Progenitor cell of endocrine pancreas (in vitro differentiated cells): ENCODE measurements around the gene PADI4. TPM values are rescaled to one million over a fixed set of nuclear protein-coding genes. Genes with fewer than 3 reads are reported as not detected.

Experiments
- DNase-seq: peaks from one replicate; pipeline ENCODE4 v3.0.0; 2021; ENCODE audit warnings: low spot score; ENCODE audit not compliant: unreplicated experiment
- H3K27ac Mint-ChIP-seq: 2 replicates; pipeline ENCODE4 v1.8.0; 2021; ENCODE audit warnings: mild to moderate bottlenecking, moderate library complexity, mixed read lengths
- H3K27me3 Mint-ChIP-seq: 2 replicates; pipeline ENCODE4 v1.8.0; 2021; ENCODE audit warnings: mixed read lengths
- H3K36me3 Mint-ChIP-seq: 2 replicates; pipeline ENCODE4 v1.8.0; 2022; ENCODE audit warnings: mixed read lengths; ENCODE audit not compliant: insufficient read depth
- H3K4me1 Mint-ChIP-seq: 2 replicates; pipeline ENCODE4 v1.8.0; 2021; ENCODE audit warnings: low read depth, mixed read lengths
- H3K4me3 Mint-ChIP-seq: 2 replicates; pipeline ENCODE4 v1.8.0; 2021; ENCODE audit warnings: low read depth, mild to moderate bottlenecking, moderate library complexity, mixed read lengths
- H3K9me3 Mint-ChIP-seq: 2 replicates; pipeline ENCODE4 v1.8.0; 2021; ENCODE audit warnings: low read depth, mixed read lengths
- CTCF ChIP-seq: fragments of 200-600 bp; sonication (generic); IDR thresholded peaks from one replicate; pipeline ENCODE4 v1.5.0; 2021; ENCODE audit warnings: antibody characterized with exemption, mild to moderate bottlenecking; ENCODE audit not compliant: unreplicated experiment
- total RNA-seq: library from RNA; stranded (reverse); gene quantifications from 2 replicates; pipeline ENCODE4 v1.2.1, GENCODE V29; 2021

PADI4 gene
- total RNA-seq, 1 donor from 2014 or later: not detected

- no peaks in the 10 kb centered on the region for H3K36me3 Mint-ChIP-seq
- DNase-seq: no peak
- TF ChIP-seq CTCF: no peak
- peaks cover 12% of the 10 kb centered on the region for H3K27me3 Mint-ChIP-seq
- H3K4me3 Mint-ChIP-seq: no peak overlapping the region
- H3K9me3 Mint-ChIP-seq: no peaks in the 10 kb centered on the region
- no peaks in the 10 kb centered on the region for H3K4me1 Mint-ChIP-seq
- no peak overlapping the region for H3K27ac Mint-ChIP-seq
Measured at GRCh38 chr1:17292299-17293160, 15.5 kb upstream of the PADI4 start.

- no peak for TF ChIP-seq CTCF
- H3K27ac Mint-ChIP-seq: no peak overlapping the region
Measured at GRCh38 chr1:17293681-17294425, 14.1 kb upstream of the PADI4 start.

GRCh38 chr1:17295292-17295691, 12.7 kb upstream of the PADI4 start:
- no peaks in the 10 kb centered on the region for H3K36me3 Mint-ChIP-seq
- no peak for TF ChIP-seq CTCF
- H3K9me3 Mint-ChIP-seq: peaks cover 9% of the 10 kb centered on the region
- no peak for DNase-seq
- no peak overlapping the region for H3K27ac Mint-ChIP-seq
- H3K4me3 Mint-ChIP-seq: no peak overlapping the region
- no peaks in the 10 kb centered on the region for H3K4me1 Mint-ChIP-seq
- peaks cover 17% of the 10 kb centered on the region for H3K27me3 Mint-ChIP-seq

More at GRCh38 chr1:17293681-17294425, 14.1 kb upstream of the PADI4 start:
- Mint-ChIP-seq H3K4me1 (no peaks in the 10 kb centered on the region), H3K4me3 (no peak overlapping the region), H3K27me3 (peaks cover 15% of the 10 kb centered on the region), H3K36me3 (no peaks in the 10 kb centered on the region), H3K9me3 (peaks cover 2% of the 10 kb centered on the region)
- no peak for DNase-seq

GRCh38 chr1:17296086-17296485, 11.9 kb upstream of the PADI4 start:
- H3K27ac Mint-ChIP-seq: no peak overlapping the region
- no peak overlapping the region for H3K4me3 Mint-ChIP-seq
- no peak for TF ChIP-seq CTCF
- peaks cover 9% of the 10 kb centered on the region for H3K9me3 Mint-ChIP-seq
- no peaks in the 10 kb centered on the region for H3K36me3 Mint-ChIP-seq
- DNase-seq: no peak
- H3K27me3 Mint-ChIP-seq: peaks cover 13% of the 10 kb centered on the region
- H3K4me1 Mint-ChIP-seq: no peaks in the 10 kb centered on the region

GRCh38 chr1:17297991-17298390, 10.0 kb upstream of the PADI4 start:
- Mint-ChIP-seq H3K9me3 (peaks cover 20% of the 10 kb centered on the region), H3K4me3 (no peak overlapping the region), H3K27me3 (peaks cover 15% of the 10 kb centered on the region), H3K27ac (no peak overlapping the region), H3K36me3 (peaks cover 5% of the 10 kb centered on the region), H3K4me1 (no peaks in the 10 kb centered on the region)
- no peak for TF ChIP-seq CTCF
- no peak for DNase-seq
